Mucosa of descending colon (tissue), 3 donors: ENCODE measurements around the gene SLC18A3. TPM values are rescaled to one million over a fixed set of nuclear protein-coding genes. Genes with fewer than 3 reads are reported as not detected.

Experiments
- ATAC-seq: fragments of 200-7000 bp; cut with Tn5 transposase; one replicate; pipeline ENCODE4 v1.9.1; 2020; ENCODE audit warnings: mild to moderate bottlenecking, moderate library complexity
- DNase-seq, 3 donors: peaks; one replicate each; pipeline ENCODE4 v3.0.0-alpha.2; 2020
- H3K36me3 ChIP-seq: fragments of 200-600 bp; one replicate; pipeline ENCODE4 v1.8.0; 2021; ENCODE audit warnings: low read depth, mild to moderate bottlenecking
- H3K4me1 ChIP-seq: fragments of 200-600 bp; one replicate; pipeline ENCODE4 v1.8.0; 2021; ENCODE audit warnings: low read depth, mild to moderate bottlenecking
- H3K4me3 ChIP-seq: fragments of 200-600 bp; one replicate; pipeline ENCODE4 v1.8.0; 2021; ENCODE audit warnings: mild to moderate bottlenecking
- H3K9me3 ChIP-seq: fragments of 200-600 bp; one replicate; pipeline ENCODE4 v1.8.0; 2021; ENCODE audit warnings: mild to moderate bottlenecking
- intact Hi-C, 2 donors: fragments of 100-400 bp; cut with DNase I in 1 of 2; cut with micrococcal nuclease in 1 of 2; formaldehyde crosslinking; loops; one replicate each; pipeline versions ENCODE4 v1.11.0 to v1.11.1; 2022; cut with DNase I, micrococcal nuclease
- total RNA-seq, 3 donors: library from RNA; stranded (reverse); fragmentation: NEBNext Ultra II Directional in 2 of 3; extraction: Animal tissue kit (Norgen Biotek cat#: 25700) in 2 of 3; gene quantifications; one replicate each; pipeline versions ENCODE4 v1.2.1 to v1.2.4, GENCODE V29; 2021 to 2023
- TF ChIP-seq, protein P1 (sequence below): fragments of 200-600 bp; IDR thresholded peaks from one replicate; pipeline ENCODE4 v1.8.0; 2022; ENCODE audit warnings: antibody characterized with exemption, mild to moderate bottlenecking
- donor health status: DM: no; HTN: no; CAD: no; lungs with moderate emphysema.
- donor health status: DM: no; HTN: no; CAD: no.
- donor health status: DM: no; HTN: yes; CAD: no.

SLC18A3 gene
- total RNA-seq, 3 donors from 2014 or later, result 1.6 TPM; not detected in 2

DNA sequence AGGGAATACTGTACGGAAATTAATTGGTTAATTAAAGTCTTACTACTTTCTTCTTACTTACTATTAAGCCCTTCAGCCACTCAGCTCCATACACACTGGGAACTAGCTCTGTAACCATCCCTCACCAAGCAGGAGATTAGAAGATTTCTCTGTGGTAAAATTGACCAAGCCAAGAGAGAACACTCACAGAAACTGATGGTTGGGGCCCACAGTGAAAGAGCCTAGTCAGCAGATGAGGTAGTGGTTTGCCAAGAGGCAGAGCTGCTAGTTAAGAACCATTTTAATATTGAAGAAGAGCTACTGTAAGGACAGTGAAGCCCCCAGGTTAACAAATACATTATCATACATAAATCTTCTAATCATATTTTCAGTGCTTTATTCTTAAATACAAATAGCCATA is 47.5 kb downstream of the SLC18A3 start:
- no peak for ATAC-seq
- DNase-seq, result no peak
- H3K4me1 ChIP-seq, result no peaks in the 10 kb centered on the region
- intact Hi-C loops, result no loop called here
- H3K9me3 ChIP-seq, result peaks cover 7% of the 10 kb centered on the region
- no peaks in the 10 kb centered on the region for H3K36me3 ChIP-seq
- no peak overlapping the region for H3K4me3 ChIP-seq
- TF ChIP-seq, protein P1, sequence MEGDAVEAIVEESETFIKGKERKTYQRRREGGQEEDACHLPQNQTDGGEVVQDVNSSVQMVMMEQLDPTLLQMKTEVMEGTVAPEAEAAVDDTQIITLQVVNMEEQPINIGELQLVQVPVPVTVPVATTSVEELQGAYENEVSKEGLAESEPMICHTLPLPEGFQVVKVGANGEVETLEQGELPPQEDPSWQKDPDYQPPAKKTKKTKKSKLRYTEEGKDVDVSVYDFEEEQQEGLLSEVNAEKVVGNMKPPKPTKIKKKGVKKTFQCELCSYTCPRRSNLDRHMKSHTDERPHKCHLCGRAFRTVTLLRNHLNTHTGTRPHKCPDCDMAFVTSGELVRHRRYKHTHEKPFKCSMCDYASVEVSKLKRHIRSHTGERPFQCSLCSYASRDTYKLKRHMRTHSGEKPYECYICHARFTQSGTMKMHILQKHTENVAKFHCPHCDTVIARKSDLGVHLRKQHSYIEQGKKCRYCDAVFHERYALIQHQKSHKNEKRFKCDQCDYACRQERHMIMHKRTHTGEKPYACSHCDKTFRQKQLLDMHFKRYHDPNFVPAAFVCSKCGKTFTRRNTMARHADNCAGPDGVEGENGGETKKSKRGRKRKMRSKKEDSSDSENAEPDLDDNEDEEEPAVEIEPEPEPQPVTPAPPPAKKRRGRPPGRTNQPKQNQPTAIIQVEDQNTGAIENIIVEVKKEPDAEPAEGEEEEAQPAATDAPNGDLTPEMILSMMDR, result no peak

DNA sequence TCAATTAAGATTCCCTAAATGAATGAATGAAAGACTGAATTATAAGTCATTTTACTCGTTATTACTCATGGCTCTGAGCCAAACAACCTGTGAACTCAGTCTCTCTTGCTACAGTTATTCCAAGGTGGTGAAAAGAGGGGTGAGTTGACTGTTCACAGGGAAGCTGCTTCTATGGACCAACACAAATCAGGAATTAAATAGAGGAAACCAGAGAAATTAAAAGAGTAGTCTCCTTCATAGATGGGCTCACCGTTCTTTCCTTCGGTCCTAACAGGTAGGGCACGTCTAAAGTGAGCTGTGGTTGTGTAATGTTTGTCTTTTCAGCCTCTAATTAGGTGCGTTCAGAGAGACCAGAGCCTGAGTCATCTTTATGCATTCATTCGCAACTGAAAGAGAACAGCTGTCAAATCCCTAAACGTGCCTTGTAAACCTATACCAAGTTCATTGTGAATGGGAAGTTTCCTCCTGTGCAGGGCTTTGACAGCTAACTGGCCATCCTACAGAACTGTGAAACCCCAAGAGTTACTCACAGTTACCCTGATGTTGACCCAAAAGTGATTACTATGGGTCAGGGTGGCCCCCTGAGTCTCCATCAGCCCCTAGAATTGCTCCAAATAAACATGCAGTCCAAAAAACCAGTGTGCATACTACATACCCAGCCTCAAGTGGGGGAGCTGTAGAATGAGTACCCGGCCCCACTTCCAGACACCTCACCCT is 51.2 kb downstream of the SLC18A3 start:
- intact Hi-C loops, result no loop called here
- TF ChIP-seq, protein P1, result no peak
- Histone ChIP-seq H3K4me1 (no peaks in the 10 kb centered on the region), H3K36me3 (no peaks in the 10 kb centered on the region), H3K4me3 (no peak overlapping the region), H3K9me3 (peaks cover 7% of the 10 kb centered on the region)
- ATAC-seq, result no peak
- DNase-seq, result no peak

Other genes starting within 250 kb of the SLC18A3 start
- under 1 TPM; 0.10 to 0.35 (median 0.22) TPM for gene DRGX, start 214.2 kb upstream of the SLC18A3 start, total RNA-seq
- gene ERCC6, start 71.2 kb upstream of the SLC18A3 start, total RNA-seq, result 10 to 100 TPM; 18.9 to 29.8 (median 25.4) TPM
- gene CHAT, start 3.7 kb downstream of the SLC18A3 start, total RNA-seq, result 1 to 10 TPM in 1 of 3 donors, under 1 TPM in 2; 0.61 to 1.6 (median 0.84) TPM
- not detected for gene C10orf53, start 69.3 kb downstream of the SLC18A3 start, total RNA-seq
- 1 to 10 TPM; 1.9 to 2.6 (median 2.5) TPM for gene OGDHL, start 152.0 kb downstream of the SLC18A3 start, total RNA-seq